Lower lobe of right lung (tissue), 2 donors: ENCODE data around the gene ARID5A. TPM values are rescaled to one million over a fixed set of nuclear protein-coding genes. Genes with fewer than 3 reads are reported as not detected.

Experiments used
- ATAC-seq, 2 donors: fragments of 200-7000 bp; cut with Tn5 transposase; one replicate each; pipeline ENCODE4 v1.9.1; 2020 to 2022; ENCODE audit warnings: mild to moderate bottlenecking in 2 of 2, moderate library complexity in 2 of 2
- DNase-seq: peaks from one replicate; pipeline ENCODE4 v3.0.0-alpha.2; 2020
- H3K27ac ChIP-seq: fragments of 200-600 bp; one replicate; pipeline ENCODE4 v1.8.0; 2022
- H3K27me3 ChIP-seq: fragments of 200-600 bp; one replicate; pipeline ENCODE4 v1.8.0; 2022; ENCODE audit warnings: low read depth
- H3K36me3 ChIP-seq: fragments of 200-600 bp; one replicate; pipeline ENCODE4 v1.8.0; 2022; ENCODE audit warnings: mild to moderate bottlenecking
- H3K4me1 ChIP-seq: fragments of 200-600 bp; one replicate; pipeline ENCODE4 v1.8.0; 2022
- H3K4me3 ChIP-seq: fragments of 200-600 bp; one replicate; pipeline ENCODE4 v1.8.0; 2022; ENCODE audit warnings: mild to moderate bottlenecking
- H3K9me3 ChIP-seq: fragments of 200-600 bp; one replicate; pipeline ENCODE4 v1.8.0; 2022
- intact Hi-C: fragments of 100-400 bp; cut with DNase I; formaldehyde crosslinking; loops from one replicate; pipeline ENCODE4 v1.11.0; 2022
- total RNA-seq: library from RNA; stranded (reverse); fragmentation: NEBNext Ultra II Directional; extraction: Animal tissue kit (Norgen Biotek cat#: 25700); gene quantifications from one replicate; pipeline ENCODE4 v1.2.1, GENCODE V29; 2021
- TF ChIP-seq, protein P1 (sequence below): fragments of 200-600 bp; IDR thresholded peaks from one replicate; pipeline ENCODE4 v1.8.0; 2022; ENCODE audit warnings: antibody characterized with exemption, mild to moderate bottlenecking
- donor health status: DM: no; HTN: yes; CAD: no; lungs with severe emphysema.

The ARID5A gene
- total RNA-seq, 1 donor from 2014 or later, result 27.7 TPM

DNA sequence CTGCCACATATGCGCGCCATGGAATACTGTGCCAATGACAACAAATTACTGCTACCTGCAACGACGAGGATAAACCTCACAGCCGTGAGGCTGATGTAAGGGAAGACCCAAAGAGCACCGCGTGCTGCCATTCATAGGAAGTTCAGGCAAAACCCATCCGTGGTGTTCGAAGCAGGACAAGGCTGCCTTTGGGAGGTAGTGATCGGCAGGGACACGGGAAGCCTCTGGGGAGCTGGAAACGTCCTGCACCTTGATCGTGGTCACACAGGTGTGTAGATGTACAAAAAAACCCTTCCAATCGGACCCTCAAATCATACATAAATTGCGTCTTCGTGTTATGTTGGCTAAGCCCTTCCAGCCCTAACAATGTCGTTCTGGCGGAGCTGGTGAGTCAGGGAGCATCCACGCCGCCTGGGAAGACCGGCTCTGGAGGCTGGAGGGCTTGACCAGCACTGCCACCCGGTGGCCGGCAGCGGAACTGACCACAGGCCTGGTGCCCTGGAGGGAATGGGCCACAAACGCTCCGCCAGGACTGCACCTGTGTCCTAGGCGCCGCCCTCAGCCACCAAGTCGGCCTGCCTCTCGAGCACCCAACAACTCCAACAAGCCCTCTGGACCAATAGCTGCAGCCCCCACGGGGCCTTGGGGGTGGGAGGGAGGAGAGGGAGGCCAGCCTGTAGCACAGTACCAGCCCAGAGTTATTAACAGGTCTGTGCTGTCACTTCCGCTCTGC is 27.3 kb upstream of the ARID5A start:
- intact Hi-C loops, result no loop called here
- TF ChIP-seq, protein P1, sequence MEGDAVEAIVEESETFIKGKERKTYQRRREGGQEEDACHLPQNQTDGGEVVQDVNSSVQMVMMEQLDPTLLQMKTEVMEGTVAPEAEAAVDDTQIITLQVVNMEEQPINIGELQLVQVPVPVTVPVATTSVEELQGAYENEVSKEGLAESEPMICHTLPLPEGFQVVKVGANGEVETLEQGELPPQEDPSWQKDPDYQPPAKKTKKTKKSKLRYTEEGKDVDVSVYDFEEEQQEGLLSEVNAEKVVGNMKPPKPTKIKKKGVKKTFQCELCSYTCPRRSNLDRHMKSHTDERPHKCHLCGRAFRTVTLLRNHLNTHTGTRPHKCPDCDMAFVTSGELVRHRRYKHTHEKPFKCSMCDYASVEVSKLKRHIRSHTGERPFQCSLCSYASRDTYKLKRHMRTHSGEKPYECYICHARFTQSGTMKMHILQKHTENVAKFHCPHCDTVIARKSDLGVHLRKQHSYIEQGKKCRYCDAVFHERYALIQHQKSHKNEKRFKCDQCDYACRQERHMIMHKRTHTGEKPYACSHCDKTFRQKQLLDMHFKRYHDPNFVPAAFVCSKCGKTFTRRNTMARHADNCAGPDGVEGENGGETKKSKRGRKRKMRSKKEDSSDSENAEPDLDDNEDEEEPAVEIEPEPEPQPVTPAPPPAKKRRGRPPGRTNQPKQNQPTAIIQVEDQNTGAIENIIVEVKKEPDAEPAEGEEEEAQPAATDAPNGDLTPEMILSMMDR, result peak; percentile 99
- H3K27me3 ChIP-seq, result no peaks in the 10 kb centered on the region
- H3K4me1 ChIP-seq, result peaks cover 30% of the 10 kb centered on the region
- no peaks in the 10 kb centered on the region for H3K36me3 ChIP-seq
- H3K9me3 ChIP-seq, result no peaks in the 10 kb centered on the region
- peak; percentile 92 for DNase-seq
- H3K4me3 ChIP-seq, result no peak overlapping the region
- no peak overlapping the region for H3K27ac ChIP-seq
- peak; percentile 93 to 94 for ATAC-seq

DNA sequence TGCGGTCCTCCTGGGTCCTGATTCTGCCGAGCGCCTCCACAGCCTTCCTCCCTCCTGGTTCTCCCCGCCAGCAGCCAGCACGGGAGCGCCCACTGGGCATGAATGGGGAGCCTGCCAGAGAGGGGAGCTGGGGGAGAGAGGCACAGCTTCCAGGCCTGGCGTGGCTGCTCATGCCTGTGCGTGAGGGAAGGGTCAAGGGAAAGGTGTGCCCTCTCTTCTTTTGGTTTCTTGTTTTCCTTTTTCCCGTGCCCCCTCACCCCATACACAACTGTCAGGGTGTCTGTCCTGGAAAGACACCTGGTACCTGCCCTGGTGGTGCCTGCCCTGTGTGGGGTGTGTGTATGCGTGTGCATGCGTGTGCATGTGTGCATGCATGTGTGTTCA is 26.7 kb upstream of the ARID5A start:
- ATAC-seq (no peak), DNase-seq (no peak)
- H3K4me3 ChIP-seq, result no peak overlapping the region
- H3K36me3 ChIP-seq, result no peaks in the 10 kb centered on the region
- TF ChIP-seq, protein P1, result no peak
- H3K27me3 ChIP-seq, result no peaks in the 10 kb centered on the region
- no peaks in the 10 kb centered on the region for H3K9me3 ChIP-seq
- no peak overlapping the region for H3K27ac ChIP-seq
- intact Hi-C loops, result no loop called here
- H3K4me1 ChIP-seq, result peaks cover 30% of the 10 kb centered on the region

GRCh38 chr2:96510931-96511595 is 25.5 kb upstream of the ARID5A start:
- DNase-seq, result no peak
- Histone ChIP-seq H3K36me3 (no peaks in the 10 kb centered on the region), H3K9me3 (no peaks in the 10 kb centered on the region), H3K27ac (no peak overlapping the region), H3K27me3 (no peaks in the 10 kb centered on the region), H3K4me1 (peaks cover 23% of the 10 kb centered on the region), H3K4me3 (no peak overlapping the region)
- TF ChIP-seq, protein P1, result no peak
- no peak for ATAC-seq
- intact Hi-C loops, result no loop called here

DNA sequence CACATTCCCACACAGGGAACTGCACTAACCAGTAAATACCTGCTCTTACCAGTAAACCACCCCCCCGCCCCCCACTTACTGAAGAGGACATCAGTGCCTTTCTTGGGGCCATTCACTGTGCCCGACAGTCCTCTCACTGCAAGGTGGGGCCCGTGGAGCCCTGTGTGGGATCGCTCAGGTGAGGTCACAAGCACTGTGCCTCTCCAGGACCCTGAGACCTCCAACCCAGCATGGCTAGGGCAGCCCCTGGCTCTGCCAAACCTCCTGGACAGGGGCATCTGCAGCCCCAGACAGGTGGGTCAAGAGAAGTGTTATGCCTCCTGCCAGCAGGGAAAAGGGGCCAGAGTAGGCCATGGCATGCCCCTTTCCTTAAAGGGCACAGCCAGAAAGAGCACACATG is 24.7 kb upstream of the ARID5A start:
- Histone ChIP-seq H3K27ac (no peak overlapping the region), H3K4me1 (peaks cover 23% of the 10 kb centered on the region), H3K36me3 (no peaks in the 10 kb centered on the region), H3K27me3 (no peaks in the 10 kb centered on the region), H3K4me3 (no peak overlapping the region), H3K9me3 (peaks cover under 1% of the 10 kb centered on the region)
- no peak for ATAC-seq
- intact Hi-C loops, result no loop called here
- no peak for DNase-seq
- TF ChIP-seq, protein P1, result no peak

GRCh38 chr2:96512341-96512740 is 24.2 kb upstream of the ARID5A start:
- Histone ChIP-seq H3K4me1 (peaks cover 23% of the 10 kb centered on the region), H3K9me3 (peaks cover 6% of the 10 kb centered on the region), H3K27me3 (no peaks in the 10 kb centered on the region), H3K36me3 (no peaks in the 10 kb centered on the region), H3K4me3 (no peak overlapping the region), H3K27ac (no peak overlapping the region)
- intact Hi-C loops, result no loop called here
- TF ChIP-seq, protein P1, result no peak
- DNase-seq (no peak), ATAC-seq (no peak)
